ENCODE results near the gene LYG1.

Gene LYG1

DNA sequence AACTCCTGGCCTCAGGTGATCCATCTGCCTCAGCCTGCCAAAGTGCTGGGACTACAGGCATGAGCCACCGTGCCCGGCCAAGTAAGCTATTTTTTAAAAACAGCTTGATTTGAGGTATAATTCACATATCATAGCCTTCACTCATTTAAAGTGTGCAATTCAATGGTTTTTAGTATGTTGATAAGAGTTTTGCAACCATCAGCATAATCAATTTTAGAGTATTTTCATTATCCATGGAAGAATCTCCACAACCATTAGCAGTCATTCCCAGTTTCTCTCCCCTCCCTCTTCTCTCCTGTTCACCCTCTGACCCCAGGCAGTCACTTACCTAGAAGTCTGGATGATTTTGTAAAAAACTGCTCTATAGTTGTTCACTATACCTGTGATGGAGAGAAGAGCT lies 40.8 kb downstream of the LYG1 start:
- H3K36me3 ChIP-seq (replicated peaks; ENCODE audit: insufficient read depth, low read length): no peaks in the 10 kb centered on the region
- no peaks in the 10 kb centered on the region for H3F3A ChIP-seq (ENCODE audit: insufficient read depth, low read length)
- H2AFZ ChIP-seq (ENCODE audit: low read length): no peak overlapping the region
- H3K79me2 ChIP-seq (ENCODE audit: low read length): no peaks in the 10 kb centered on the region
- TF ChIP-seq EZH2phosphoT487 (IDR thresholded peaks at IDR 0.05; ENCODE audit: low read length): no peak
- TF ChIP-seq EZH2 (optimal IDR thresholded peaks at IDR 0.05; ENCODE audit: low read depth, low read length): no peak
- TF ChIP-seq, protein P1, sequence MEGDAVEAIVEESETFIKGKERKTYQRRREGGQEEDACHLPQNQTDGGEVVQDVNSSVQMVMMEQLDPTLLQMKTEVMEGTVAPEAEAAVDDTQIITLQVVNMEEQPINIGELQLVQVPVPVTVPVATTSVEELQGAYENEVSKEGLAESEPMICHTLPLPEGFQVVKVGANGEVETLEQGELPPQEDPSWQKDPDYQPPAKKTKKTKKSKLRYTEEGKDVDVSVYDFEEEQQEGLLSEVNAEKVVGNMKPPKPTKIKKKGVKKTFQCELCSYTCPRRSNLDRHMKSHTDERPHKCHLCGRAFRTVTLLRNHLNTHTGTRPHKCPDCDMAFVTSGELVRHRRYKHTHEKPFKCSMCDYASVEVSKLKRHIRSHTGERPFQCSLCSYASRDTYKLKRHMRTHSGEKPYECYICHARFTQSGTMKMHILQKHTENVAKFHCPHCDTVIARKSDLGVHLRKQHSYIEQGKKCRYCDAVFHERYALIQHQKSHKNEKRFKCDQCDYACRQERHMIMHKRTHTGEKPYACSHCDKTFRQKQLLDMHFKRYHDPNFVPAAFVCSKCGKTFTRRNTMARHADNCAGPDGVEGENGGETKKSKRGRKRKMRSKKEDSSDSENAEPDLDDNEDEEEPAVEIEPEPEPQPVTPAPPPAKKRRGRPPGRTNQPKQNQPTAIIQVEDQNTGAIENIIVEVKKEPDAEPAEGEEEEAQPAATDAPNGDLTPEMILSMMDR (IDR thresholded peaks at IDR 0.05; ENCODE audit: low read length): no peak
- no peak overlapping the region for H3K4me2 ChIP-seq (ENCODE audit: low read depth, low read length)
- no peak overlapping the region for H3K9ac ChIP-seq (ENCODE audit: low read length)
- no peaks in the 10 kb centered on the region for H3K4me1 ChIP-seq (ENCODE audit: low read length)
- H4K20me1 ChIP-seq (ENCODE audit: insufficient read depth, low read length): no peaks in the 10 kb centered on the region
- no peaks in the 10 kb centered on the region for H3K27me3 ChIP-seq (replicated peaks; ENCODE audit: insufficient read depth, low read length)
- H3K27ac ChIP-seq (ENCODE audit: low read length): no peak overlapping the region
- no peaks in the 10 kb centered on the region for H3K9me3 ChIP-seq (replicated peaks; ENCODE audit: insufficient read depth, low read length)
- H3K9me2 ChIP-seq (replicated peaks; ENCODE audit: insufficient read depth, low read length): no peaks in the 10 kb centered on the region
- no peak overlapping the region for H3K4me3 ChIP-seq (ENCODE audit: low read length)
- no peak for DNase-seq

DNA sequence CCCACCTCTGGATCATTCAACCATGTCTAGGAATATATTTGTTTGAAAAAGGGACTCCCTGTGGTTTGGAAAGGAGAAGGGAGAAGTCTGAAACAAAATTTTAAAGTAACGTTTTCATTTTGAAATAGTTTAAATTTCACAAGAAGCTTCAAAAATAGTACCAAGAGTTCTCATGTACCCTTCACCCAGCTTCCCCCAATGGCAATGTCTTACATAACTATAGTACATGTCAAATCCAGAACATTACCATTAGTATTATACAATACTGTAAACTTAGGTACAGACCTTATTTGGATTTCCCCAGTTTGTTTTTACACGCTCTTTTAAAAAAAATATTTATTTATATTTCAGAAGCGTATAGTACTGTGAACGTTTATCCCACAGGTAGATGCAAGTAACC lies 41.5 kb downstream of the LYG1 start:
- DNase-seq: no peak
- no peaks in the 10 kb centered on the region for H3F3A ChIP-seq (ENCODE audit: insufficient read depth, low read length)
- no peak for TF ChIP-seq EZH2 (optimal IDR thresholded peaks at IDR 0.05; ENCODE audit: low read depth, low read length)
- TF ChIP-seq, protein P1 (IDR thresholded peaks at IDR 0.05; ENCODE audit: low read length): no peak
- TF ChIP-seq EZH2phosphoT487 (IDR thresholded peaks at IDR 0.05; ENCODE audit: low read length): no peak
- H3K27ac ChIP-seq (ENCODE audit: low read length): no peak overlapping the region
- no peak overlapping the region for H3K4me2 ChIP-seq (ENCODE audit: low read depth, low read length)
- no peaks in the 10 kb centered on the region for H3K9me2 ChIP-seq (replicated peaks; ENCODE audit: insufficient read depth, low read length)
- H3K4me3 ChIP-seq (ENCODE audit: low read length): no peak overlapping the region
- no peak overlapping the region for H2AFZ ChIP-seq (ENCODE audit: low read length)
- no peaks in the 10 kb centered on the region for H3K79me2 ChIP-seq (ENCODE audit: low read length)
- no peak overlapping the region for H3K9ac ChIP-seq (ENCODE audit: low read length)
- no peaks in the 10 kb centered on the region for H3K4me1 ChIP-seq (ENCODE audit: low read length)
- H3K27me3 ChIP-seq (replicated peaks; ENCODE audit: insufficient read depth, low read length): no peaks in the 10 kb centered on the region
- H3K36me3 ChIP-seq (replicated peaks; ENCODE audit: insufficient read depth, low read length): no peaks in the 10 kb centered on the region
- no peaks in the 10 kb centered on the region for H4K20me1 ChIP-seq (ENCODE audit: insufficient read depth, low read length)
- H3K9me3 ChIP-seq (replicated peaks; ENCODE audit: insufficient read depth, low read length): no peaks in the 10 kb centered on the region

DNA sequence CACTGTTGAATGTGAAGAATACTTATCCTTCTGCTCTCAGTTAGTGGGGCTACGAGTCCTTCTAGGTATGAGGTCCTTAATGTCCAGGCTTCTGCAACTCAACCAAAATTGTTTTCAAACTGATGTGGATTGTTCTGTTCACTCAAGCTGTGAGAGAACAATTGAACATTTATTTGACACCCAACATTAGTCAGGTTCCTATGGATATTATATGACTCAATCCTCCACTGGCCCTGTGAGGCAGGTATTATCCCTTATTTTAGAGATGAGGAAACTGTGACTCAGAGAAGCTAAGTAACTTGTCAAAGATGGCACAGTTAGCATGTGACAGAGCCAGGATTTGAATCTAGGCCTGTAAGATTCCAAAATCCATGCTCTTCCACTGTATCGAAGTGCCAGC lies 44.3 kb downstream of the LYG1 start:
- Histone ChIP-seq H3K9me3 (replicated peaks; ENCODE audit: insufficient read depth, low read length) (no peaks in the 10 kb centered on the region), H3F3A (ENCODE audit: insufficient read depth, low read length) (no peaks in the 10 kb centered on the region), H3K9ac (ENCODE audit: low read length) (no peak overlapping the region), H3K36me3 (replicated peaks; ENCODE audit: insufficient read depth, low read length) (no peaks in the 10 kb centered on the region), H3K4me2 (ENCODE audit: low read depth, low read length) (no peak overlapping the region), H4K20me1 (ENCODE audit: insufficient read depth, low read length) (no peaks in the 10 kb centered on the region), H3K9me2 (replicated peaks; ENCODE audit: insufficient read depth, low read length) (no peaks in the 10 kb centered on the region), H2AFZ (ENCODE audit: low read length) (no peak overlapping the region), H3K27ac (ENCODE audit: low read length) (no peak overlapping the region), H3K4me3 (ENCODE audit: low read length) (no peak overlapping the region), H3K4me1 (ENCODE audit: low read length) (no peaks in the 10 kb centered on the region), H3K27me3 (replicated peaks; ENCODE audit: insufficient read depth, low read length) (no peaks in the 10 kb centered on the region), H3K79me2 (ENCODE audit: low read length) (no peaks in the 10 kb centered on the region)
- no peak for TF ChIP-seq EZH2 (optimal IDR thresholded peaks at IDR 0.05; ENCODE audit: low read depth, low read length)
- TF ChIP-seq EZH2phosphoT487 (IDR thresholded peaks at IDR 0.05; ENCODE audit: low read length): no peak
- TF ChIP-seq, protein P1 (IDR thresholded peaks at IDR 0.05; ENCODE audit: low read length): no peak
- DNase-seq: no peak

All from MM.1S (cell line).